Measurements from ENCODE around the gene RBMS3. TPM values are rescaled to one million over a fixed set of nuclear protein-coding genes. Genes with fewer than 3 reads are reported as not detected.

The RBMS3 gene
- total RNA-seq, 2 donors from 2014 or later, result 2.8 to 9.6 TPM

GRCh38 chr3:29718661-29719065, 437.8 kb downstream of the RBMS3 start:
- no peak for DNase-seq
- Histone ChIP-seq H3K9me3 (no peaks in the 10 kb centered on the region), H3K4me3 (no peak overlapping the region), H3K27me3 (no peaks in the 10 kb centered on the region), H3K36me3 (no peaks in the 10 kb centered on the region), H3K27ac (no peak overlapping the region), H3K9ac (ENCODE audit: low read depth in 2 of 2, low read length in 2 of 2) (no peak overlapping the region), H3K4me1 (no peaks in the 10 kb centered on the region)
- TF ChIP-seq CTCF (IDR thresholded peaks at IDR 0.05), result no peak
- intact Hi-C loops (cut with DNase I), result no loop called here

GRCh38 chr3:29720665-29721064, 439.8 kb downstream of the RBMS3 start:
- no peak for DNase-seq
- intact Hi-C loops (cut with DNase I), result no loop called here
- no peak overlapping the region for H3K9ac ChIP-seq (ENCODE audit: low read depth in 2 of 2, low read length in 2 of 2)

GRCh38 chr3:29721789-29722188, 440.9 kb downstream of the RBMS3 start:
- Histone ChIP-seq H3K9ac (ENCODE audit: low read depth in 2 of 2, low read length in 2 of 2) (no peak overlapping the region), H3K27me3 (no peaks in the 10 kb centered on the region), H3K4me1 (no peaks in the 10 kb centered on the region), H3K4me3 (no peak overlapping the region), H3K9me3 (no peaks in the 10 kb centered on the region), H3K36me3 (no peaks in the 10 kb centered on the region), H3K27ac (no peak overlapping the region)
- no peak for TF ChIP-seq CTCF (IDR thresholded peaks at IDR 0.05)
- intact Hi-C loops (cut with DNase I), result no loop called here
- DNase-seq, result no peak

More at GRCh38 chr3:29720665-29721064, 439.8 kb downstream of the RBMS3 start:
- Histone ChIP-seq H3K9me3 (no peaks in the 10 kb centered on the region), H3K27me3 (no peaks in the 10 kb centered on the region), H3K4me3 (no peak overlapping the region), H3K27ac (no peak overlapping the region), H3K36me3 (no peaks in the 10 kb centered on the region), H3K4me1 (no peaks in the 10 kb centered on the region)
- TF ChIP-seq CTCF (IDR thresholded peaks at IDR 0.05), result no peak

- TF ChIP-seq CTCF (IDR thresholded peaks at IDR 0.05), result no peak
- no peaks in the 10 kb centered on the region for H3K4me1 ChIP-seq
- intact Hi-C loops (cut with DNase I), result no loop called here
Observed at GRCh38 chr3:29731050-29731449, 450.2 kb downstream of the RBMS3 start.

GRCh38 chr3:29741231-29741630, 460.4 kb downstream of the RBMS3 start:
- no peak for TF ChIP-seq CTCF (IDR thresholded peaks at IDR 0.05)
- Histone ChIP-seq H3K9ac (ENCODE audit: low read depth in 2 of 2, low read length in 2 of 2) (no peak overlapping the region), H3K4me3 (no peak overlapping the region), H3K27ac (no peak overlapping the region), H3K27me3 (no peaks in the 10 kb centered on the region), H3K4me1 (no peaks in the 10 kb centered on the region), H3K36me3 (no peaks in the 10 kb centered on the region), H3K9me3 (no peaks in the 10 kb centered on the region)
- DNase-seq, result no peak
- intact Hi-C loops (cut with DNase I), result no loop called here

More at GRCh38 chr3:29731050-29731449, 450.2 kb downstream of the RBMS3 start:
- Histone ChIP-seq H3K9ac (ENCODE audit: low read depth in 2 of 2, low read length in 2 of 2) (no peak overlapping the region), H3K9me3 (no peaks in the 10 kb centered on the region), H3K36me3 (no peaks in the 10 kb centered on the region), H3K27me3 (no peaks in the 10 kb centered on the region), H3K4me3 (no peak overlapping the region), H3K27ac (no peak overlapping the region)
- DNase-seq, result no peak

All from colonic mucosa (tissue), 4 donors.